Colon (tissue), 2 donors: ENCODE data around the gene ABCA7.

Experiments used
- FAIRE-seq: peaks from 2 replicates; lab custom pipeline; 2012; peaks lifted over from hg19 to GRCh38; lab: Jason Lieb, UNC
- donor health status: control.
- donor health status: control.

Gene ABCA7

GRCh38 chr19:1004803-1005664, 34.9 kb upstream of the ABCA7 start:
- FAIRE-seq, result no peak

- FAIRE-seq, result no peak
These were observed 33.1 kb upstream of the ABCA7 start for GRCh38 chr19:1006711-1007398.

GRCh38 chr19:1007399-1008251, 32.3 kb upstream of the ABCA7 start:
- no peak for FAIRE-seq

- no peak for FAIRE-seq
These were observed 31.5 kb upstream of the ABCA7 start for GRCh38 chr19:1008268-1009040.

GRCh38 chr19:1009041-1009980, 30.6 kb upstream of the ABCA7 start:
- no peak for FAIRE-seq

- FAIRE-seq, result no peak
These were observed 29.8 kb upstream of the ABCA7 start for GRCh38 chr19:1009981-1010538.

- no peak for FAIRE-seq
These were observed 29.1 kb upstream of the ABCA7 start for GRCh38 chr19:1010586-1011510.

- FAIRE-seq, result no peak
These were observed 28.0 kb upstream of the ABCA7 start for GRCh38 chr19:1011831-1012333.

GRCh38 chr19:1012334-1012733, 27.6 kb upstream of the ABCA7 start:
- no peak for FAIRE-seq

GRCh38 chr19:1013218-1013617, 26.7 kb upstream of the ABCA7 start:
- no peak for FAIRE-seq

GRCh38 chr19:1014161-1015060, 25.5 kb upstream of the ABCA7 start:
- no peak for FAIRE-seq

GRCh38 chr19:1015061-1015781, 24.7 kb upstream of the ABCA7 start:
- FAIRE-seq, result no peak

GRCh38 chr19:1015782-1016646, 23.9 kb upstream of the ABCA7 start:
- FAIRE-seq, result no peak

GRCh38 chr19:1016647-1017114, 23.2 kb upstream of the ABCA7 start:
- no peak for FAIRE-seq

- FAIRE-seq, result no peak
These were observed 22.6 kb upstream of the ABCA7 start for GRCh38 chr19:1017115-1017905.
